GM21723 (cell line): ENCODE data around the gene MYO10.
"Not testable (repeated sequence)": the region's sequence is repeated elsewhere in the genome, so short reads cannot be mapped to it uniquely, and the experiment has no call there.

Experiments used
- ATAC-seq: cut with Tn5 transposase; IDR thresholded peaks from one replicate; pipeline ENCODE4 v1.9.1; 2021; ENCODE audit warnings: mild to moderate bottlenecking, moderate library complexity; ENCODE audit not compliant: unreplicated experiment

The MYO10 gene

GRCh38 chr5:16889203-16889971 lies 46.7 kb downstream of the MYO10 start:
- no peak for ATAC-seq

GRCh38 chr5:16888694-16889124 lies 47.4 kb downstream of the MYO10 start:
- ATAC-seq = no peak

GRCh38 chr5:16886793-16887345 lies 49.2 kb downstream of the MYO10 start:
- ATAC-seq = no peak

GRCh38 chr5:16886366-16886736 lies 49.7 kb downstream of the MYO10 start:
- ATAC-seq = no peak

- ATAC-seq = no peak
Observed at GRCh38 chr5:16885635-16886365, 50.3 kb downstream of the MYO10 start.

GRCh38 chr5:16884595-16884994 lies 51.5 kb downstream of the MYO10 start:
- ATAC-seq = no peak

GRCh38 chr5:16883806-16884205 lies 52.3 kb downstream of the MYO10 start:
- no peak for ATAC-seq

- no peak for ATAC-seq
Observed at GRCh38 chr5:16883176-16883575, 52.9 kb downstream of the MYO10 start.

GRCh38 chr5:16881251-16881650 lies 54.8 kb downstream of the MYO10 start:
- no peak for ATAC-seq

- no peak for ATAC-seq
Observed at GRCh38 chr5:16880547-16880946, 55.5 kb downstream of the MYO10 start.

GRCh38 chr5:16879650-16880049 lies 56.4 kb downstream of the MYO10 start:
- ATAC-seq = no peak

- no peak for ATAC-seq
Observed at GRCh38 chr5:16879191-16879590, 56.9 kb downstream of the MYO10 start.

- no peak for ATAC-seq
Observed at GRCh38 chr5:16877267-16877935, 58.7 kb downstream of the MYO10 start.

- ATAC-seq = not testable (repeated sequence)
Observed at GRCh38 chr5:16874424-16874823, 61.7 kb downstream of the MYO10 start.

- no peak for ATAC-seq
Observed at GRCh38 chr5:16871746-16872339, 64.2 kb downstream of the MYO10 start.

GRCh38 chr5:16870878-16871277 lies 65.2 kb downstream of the MYO10 start:
- ATAC-seq = no peak

- ATAC-seq = no peak
Observed at GRCh38 chr5:16869821-16870796, 66.0 kb downstream of the MYO10 start.

GRCh38 chr5:16867577-16867953 lies 68.5 kb downstream of the MYO10 start:
- no peak for ATAC-seq

GRCh38 chr5:16866795-16867576 lies 69.1 kb downstream of the MYO10 start:
- ATAC-seq = no peak
